ELR (cell line): ENCODE measurements around the gene JUND.

Experiments used
- DNase-seq: peaks from one replicate; pipeline ENCODE4 v3.0.0-alpha.2; 2015; ENCODE audit warnings: low read depth

Gene JUND

GRCh38 chr19:18289471-18290301 is 8.3 kb upstream of the JUND start:
- DNase-seq = no peak

GRCh38 chr19:18287836-18288772 is 6.7 kb upstream of the JUND start:
- DNase-seq = no peak

- no peak for DNase-seq
Observed at GRCh38 chr19:18286973-18287635, 5.7 kb upstream of the JUND start.

- DNase-seq = no peak
Observed at GRCh38 chr19:18284712-18285360, 3.4 kb upstream of the JUND start.

GRCh38 chr19:18283338-18283737 is 1.9 kb upstream of the JUND start:
- DNase-seq = no peak

GRCh38 chr19:18282788-18283141 is 1.3 kb upstream of the JUND start:
- DNase-seq = no peak

- peak; percentile 72 for DNase-seq
Observed at GRCh38 chr19:18282021-18282787, 782 bp upstream of the JUND start.

- DNase-seq = peak; percentile 78
Observed at GRCh38 chr19:18280247-18281081, 958 bp downstream of the JUND start.

GRCh38 chr19:18279516-18280246 is 1.7 kb downstream of the JUND start:
- peak; percentile 97 for DNase-seq

- no peak for DNase-seq
Observed at GRCh38 chr19:18279266-18279515, 2.2 kb downstream of the JUND start.

GRCh38 chr19:18278521-18279265 is 2.7 kb downstream of the JUND start:
- DNase-seq = no peak

GRCh38 chr19:18274781-18275356 is 6.6 kb downstream of the JUND start:
- DNase-seq = peak; percentile 92

- peak; percentile 40 for DNase-seq
Observed at GRCh38 chr19:18274219-18274780, 7.1 kb downstream of the JUND start, which contains the start of gene IQCN. TSS of gene IQCN (minus strand) at chr19:18274452. CDS start at chr19:18269478, 4,974 bp downstream.

GRCh38 chr19:18273561-18274218 is 7.7 kb downstream of the JUND start:
- DNase-seq = no peak

- DNase-seq = no peak
Observed at GRCh38 chr19:18271433-18271841, 10.0 kb downstream of the JUND start.

GRCh38 chr19:18270326-18270725 is 11.1 kb downstream of the JUND start:
- DNase-seq = no peak

GRCh38 chr19:18269070-18269723 is 12.2 kb downstream of the JUND start:
- no peak for DNase-seq
